A549 (cell line): ENCODE results near the gene PTGER3. TPM values are rescaled to one million over a fixed set of nuclear protein-coding genes. Genes with fewer than 3 reads are reported as not detected.

Source experiments
- ATAC-seq, 2 experiments: fragments of 200-7000 bp in 1 of 2; fragments of >200 bp in 1 of 2; cut with Nextera tagmentation in 1 of 2; cut with Tn5 transposase in 1 of 2; 3 replicates each; pipeline versions ENCODE4 v1.8.0 to v1.9.1; 2018 to 2020; ENCODE audit warnings: mild to moderate bottlenecking in 1 of 2, moderate library complexity in 1 of 2
- CTCF ChIA-PET: fragments of 300-600 bp; sonication (Branson Sonifier 250); formaldehyde crosslinking; extraction: SDS; loops from one replicate; lab custom pipeline; 2021; ENCODE audit warnings: antibody characterized with exemption, inconsistent platforms; lab: Yijun Ruan, JAX
- POLR2A ChIA-PET: fragments of 350-600 bp; formaldehyde crosslinking; extraction: SDS; loops from one replicate; lab custom pipeline; 2021; ENCODE audit warnings: antibody characterized with exemption, inconsistent platforms; lab: Yijun Ruan, JAX
- DNase-seq, 2 experiments: peaks; one replicate each; pipeline versions ENCODE4 v3.0.0 to v3.0.0-alpha.2; 2011 to 2016; ENCODE audit warnings: low read depth in 1 of 2, low spot score in 1 of 2
- FAIRE-seq: peaks from 2 replicates; lab custom pipeline; 2011; peaks lifted over from hg19 to GRCh38; lab: Jason Lieb, UNC
- H3K27ac ChIP-seq, 2 experiments: fragments of >200 bp; sonication (Bioruptor Twin); formaldehyde crosslinking; 3 replicates each; pipeline ENCODE4 v1.5.1; 2016 to 2017
- H3K4me1 ChIP-seq: fragments of >200 bp; sonication (Bioruptor Twin); formaldehyde crosslinking; 3 replicates; pipeline ENCODE4 v1.6.1; 2016
- H3K4me2 ChIP-seq: fragments of >200 bp; sonication (Bioruptor Twin); formaldehyde crosslinking; 3 replicates; pipeline ENCODE4 v1.6.1; 2016
- H3K4me3 ChIP-seq: fragments of >200 bp; sonication (Bioruptor Twin); formaldehyde crosslinking; 3 replicates; pipeline ENCODE4 v1.5.1; 2016
- H3K9me3 ChIP-seq: fragments of >200 bp; sonication (Bioruptor Twin); formaldehyde crosslinking; 3 replicates; pipeline ENCODE4 v1.6.1; 2016
- BHLHE40 ChIP-seq: IDR thresholded peaks from 2 replicates; pipeline ENCODE4 v1.6.1; 2012; ENCODE audit warnings: low read depth, low read length, inconsistent platforms
- CBX2 ChIP-seq: fragments of 200-600 bp; sonication (generic); IDR thresholded peaks from 2 replicates; pipeline ENCODE4 v1.6.1; 2016; ENCODE audit warnings: low read depth, mild to moderate bottlenecking, borderline replicate concordance
- CEBPB ChIP-seq, 2 experiments: fragments of >200 bp in 1 of 2; sonication (Bioruptor Twin) in 1 of 2; formaldehyde crosslinking in 1 of 2; IDR thresholded peaks; 2 replicates each; pipeline ENCODE4 v1.6.1; 2012 to 2016
- CHD2 ChIP-seq: fragments of 150-350 bp; IDR thresholded peaks from 2 replicates; pipeline ENCODE4 v1.6.1; 2014; ENCODE audit warnings: low read length; ENCODE audit not compliant: partially characterized antibody
- EHF ChIP-seq: fragments of 250-450 bp; sonication (Bioruptor Pico); IDR thresholded peaks from 2 replicates; pipeline ENCODE4 v1.5.0; 2020; ENCODE audit warnings: mild to moderate bottlenecking
- FOXS1 ChIP-seq: fragments of 250-450 bp; sonication (Bioruptor Pico); IDR thresholded peaks from 2 replicates; pipeline ENCODE4 v1.5.0; 2020; ENCODE audit warnings: mild to moderate bottlenecking, moderate library complexity
- HEYL ChIP-seq: fragments of 250-450 bp; sonication (Bioruptor Pico); IDR thresholded peaks from 2 replicates; pipeline ENCODE4 v1.8.0; 2021; ENCODE audit warnings: mild to moderate bottlenecking, moderate library complexity
- HOXA7 ChIP-seq: fragments of 250-450 bp; sonication (Bioruptor Pico); IDR thresholded peaks from 2 replicates; pipeline ENCODE4 v1.5.0; 2020; ENCODE audit warnings: mild to moderate bottlenecking, moderate library complexity
- HOXB13 ChIP-seq: fragments of 250-450 bp; sonication (Bioruptor Pico); IDR thresholded peaks from 2 replicates; pipeline ENCODE4 v1.5.0; 2020; ENCODE audit warnings: low read depth, mild to moderate bottlenecking, moderate library complexity
- KDM5A ChIP-seq: fragments of 200-600 bp; sonication (generic); IDR thresholded peaks from 2 replicates; pipeline ENCODE4 v1.6.1; 2016; ENCODE audit warnings: antibody characterized with exemption, mild to moderate bottlenecking
- MAZ ChIP-seq: fragments of 150-350 bp; IDR thresholded peaks from 2 replicates; pipeline ENCODE4 v1.6.1; 2014; ENCODE audit warnings: antibody characterized with exemption, low read depth, low read length, borderline replicate concordance
- MYC ChIP-seq: IDR thresholded peaks from 2 replicates; pipeline ENCODE4 v1.6.1; 2012; ENCODE audit warnings: mild to moderate bottlenecking, inconsistent platforms, low read length, improper control_type of control experiment, borderline replicate concordance
- NFE2L2 ChIP-seq: fragments of 150-350 bp; conservative IDR thresholded peaks from 2 replicates; pipeline ENCODE4 v1.6.1; 2014; ENCODE audit warnings: low read length
- NPAS2 ChIP-seq: fragments of 250-450 bp; sonication (Bioruptor Pico); IDR thresholded peaks from 2 replicates; pipeline ENCODE4 v1.8.0; 2022; ENCODE audit warnings: mild to moderate bottlenecking, moderate library complexity, borderline replicate concordance
- NR3C1 ChIP-seq: fragments of >200 bp; sonication (Bioruptor Twin); formaldehyde crosslinking; IDR thresholded peaks from 3 replicates; pipeline ENCODE4 v1.6.1; 2017
- POLR2AphosphoS2 ChIP-seq: conservative IDR thresholded peaks from 2 replicates; pipeline ENCODE4 v1.6.1; 2012; ENCODE audit warnings: low read length, improper control_type of control experiment, inconsistent platforms
- RCOR1 ChIP-seq: fragments of 150-350 bp; IDR thresholded peaks from 2 replicates; pipeline ENCODE4 v1.6.1; 2014; ENCODE audit warnings: antibody characterized with exemption, low read length, low read depth
- RFX5 ChIP-seq: fragments of 450-650 bp; IDR thresholded peaks from 2 replicates; pipeline ENCODE4 v1.7.1; 2014; ENCODE audit warnings: antibody characterized with exemption, mild to moderate bottlenecking, moderate library complexity
- RNF2 ChIP-seq: fragments of 200-600 bp; sonication (generic); IDR thresholded peaks from 2 replicates; pipeline ENCODE4 v1.6.1; 2016; ENCODE audit warnings: low read depth, mild to moderate bottlenecking, antibody characterized with exemption, moderate library complexity, borderline replicate concordance
- SMC3 ChIP-seq: fragments of >200 bp; sonication (Bioruptor Twin); formaldehyde crosslinking; IDR thresholded peaks from 3 replicates; pipeline ENCODE4 v1.6.1; 2018; ENCODE audit warnings: inconsistent platforms
- SREBF2 ChIP-seq: fragments of 450-650 bp; IDR thresholded peaks from 2 replicates; pipeline ENCODE4 v1.6.1; 2014; ENCODE audit warnings: mild to moderate bottlenecking, moderate library complexity
- TFCP2L1 ChIP-seq: fragments of 250-450 bp; sonication (Bioruptor Pico); IDR thresholded peaks from 2 replicates; pipeline ENCODE4 v1.5.0; 2021; ENCODE audit warnings: mild to moderate bottlenecking
- TP53 ChIP-seq: fragments of 250-450 bp; sonication (Bioruptor Pico); IDR thresholded peaks from 2 replicates; pipeline ENCODE4 v1.5.0; 2021; ENCODE audit warnings: mild to moderate bottlenecking, moderate library complexity
- ZC3H11A ChIP-seq: fragments of 450-650 bp; IDR thresholded peaks from 2 replicates; pipeline ENCODE4 v1.6.1; 2014; ENCODE audit warnings: antibody characterized with exemption, mild to moderate bottlenecking
- WGBS: methylation state at CpG from one replicate; pipeline ENCODE4 v1.1.6; 2017; ENCODE audit errors: missing lambda C conversion rate; 5-methylcytosine and 5-hydroxymethylcytosine counted together
- polyA plus RNA-seq, 4 experiments: library from polyadenylated mRNA; depleted of rRNA in 3 of 4; stranded (reverse); fragments of >200 nt; fragmentation: RNase III in 1 of 4; extraction: RNeasy Plus Mini Kit Qiagen cat#74134 plus additional on column Dnase treatment in 1 of 4; gene quantifications; 2 replicates in 3 of 4; 3 replicates in 1 of 4; pipeline ENCODE4 v1.2.3, GENCODE V29; 2011 to 2017
- TF ChIP-seq, protein P1 (sequence below): IDR thresholded peaks from 2 replicates; pipeline ENCODE4 v1.6.1; 2012
- TF ChIP-seq, protein P2 (sequence below): fragments of 250-450 bp; sonication (Bioruptor Pico); IDR thresholded peaks from 2 replicates; pipeline ENCODE4 v1.5.0; 2020; ENCODE audit warnings: low read depth, mild to moderate bottlenecking, moderate library complexity
- TF ChIP-seq, protein P3 (sequence below): fragments of >200 bp; sonication (Bioruptor Twin); formaldehyde crosslinking; IDR thresholded peaks from 2 replicates; pipeline ENCODE4 v1.6.1; 2016
- TF ChIP-seq, protein P4 (sequence below): fragments of >200 bp; sonication (Bioruptor Twin); formaldehyde crosslinking; IDR thresholded peaks from 3 replicates; pipeline ENCODE4 v1.6.1; 2016
- TF ChIP-seq, protein P5 (sequence below): IDR thresholded peaks from 2 replicates; pipeline ENCODE4 v1.6.1; 2012
- TF ChIP-seq, protein P6 (sequence below): fragments of 450-650 bp; IDR thresholded peaks from 2 replicates; pipeline ENCODE4 v1.6.1; 2014; ENCODE audit warnings: antibody characterized with exemption

Gene PTGER3
- polyA plus RNA-seq, 2 of the 4 experiments (the other 2 are of a cell fraction): not detected

DNA sequence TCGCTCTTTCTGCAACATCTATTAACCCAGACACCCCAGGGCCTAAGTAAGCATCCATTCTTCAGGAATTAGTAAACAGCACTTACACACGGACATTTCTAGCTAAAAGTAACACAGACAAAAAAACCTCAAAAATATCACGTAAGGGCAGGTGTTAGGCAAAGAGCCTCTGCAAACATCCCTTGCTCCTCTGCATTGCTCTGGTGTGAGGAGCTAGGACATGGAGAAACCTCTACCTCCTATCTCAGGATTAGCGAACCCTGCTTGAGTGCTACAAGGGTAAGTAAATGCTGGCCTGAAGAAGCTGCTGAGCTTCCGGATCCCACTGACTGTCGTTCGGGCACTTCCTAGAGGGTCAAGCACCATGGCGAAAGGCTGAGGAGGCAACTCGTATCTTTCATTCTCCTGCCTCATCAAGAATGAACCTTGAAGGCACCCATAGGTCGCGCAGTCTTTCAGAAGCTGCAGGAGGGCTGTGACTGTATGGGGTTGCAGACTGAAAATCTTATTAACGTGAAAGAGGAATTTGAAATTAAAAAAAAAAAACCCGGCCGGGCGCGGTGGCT is 2.1 kb downstream of the PTGER3 start (continued):
- TF ChIP-seq CEBPB (IDR thresholded peaks at IDR 0.05) (no peak), HOXB13 (CRISPR knock-in tag) (no peak), NFE2L2 (no peak)

DNA sequence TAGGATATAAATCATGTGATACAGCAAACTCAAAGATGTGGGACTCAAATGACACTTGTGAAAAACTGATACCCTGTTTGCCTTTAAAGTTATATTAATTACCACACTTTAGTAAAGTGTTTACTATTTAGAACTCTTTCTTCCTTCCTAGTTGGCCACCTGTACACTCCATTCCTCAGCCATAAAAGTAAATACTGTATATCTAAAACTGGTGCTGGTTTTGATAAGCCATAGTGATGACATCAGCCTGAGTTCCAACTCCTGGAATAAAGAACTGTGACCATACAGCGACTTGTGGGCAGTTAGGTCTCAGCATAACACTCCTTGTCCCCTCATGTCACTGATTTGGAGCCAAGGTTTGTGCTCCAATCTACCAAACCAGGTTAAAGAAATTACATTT is 2.8 kb downstream of the PTGER3 start:
- CTCF ChIA-PET: no interaction called here
- DNase-seq (no peak), ATAC-seq (no peak), FAIRE-seq (no peak)
- Histone ChIP-seq H3K27ac (no peak overlapping the region), H3K4me1 (no peaks in the 10 kb centered on the region; the same call in 2 of the 3 replicates), H3K4me3 (no peak overlapping the region), H3K9me3 (no peaks in the 10 kb centered on the region), H3K4me2 (no peak overlapping the region)
- POLR2A ChIA-PET: no interaction called here
- TF ChIP-seq EHF (CRISPR knock-in tag) (no peak), NPAS2 (CRISPR knock-in tag) (no peak), BHLHE40 (no peak), RFX5 (no peak), HEYL (no peak), ZC3H11A (no peak), SREBF2 (no peak), TP53 (CRISPR knock-in tag) (no peak), NR3C1 (no peak), NFE2L2 (no peak), KDM5A (no peak), CEBPB (IDR thresholded peaks at IDR 0.05) (no peak), TFCP2L1 (CRISPR knock-in tag) (no peak)
- TF ChIP-seq, protein P1, sequence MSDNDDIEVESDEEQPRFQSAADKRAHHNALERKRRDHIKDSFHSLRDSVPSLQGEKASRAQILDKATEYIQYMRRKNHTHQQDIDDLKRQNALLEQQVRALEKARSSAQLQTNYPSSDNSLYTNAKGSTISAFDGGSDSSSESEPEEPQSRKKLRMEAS: no peak
- TF ChIP-seq, protein P2, sequence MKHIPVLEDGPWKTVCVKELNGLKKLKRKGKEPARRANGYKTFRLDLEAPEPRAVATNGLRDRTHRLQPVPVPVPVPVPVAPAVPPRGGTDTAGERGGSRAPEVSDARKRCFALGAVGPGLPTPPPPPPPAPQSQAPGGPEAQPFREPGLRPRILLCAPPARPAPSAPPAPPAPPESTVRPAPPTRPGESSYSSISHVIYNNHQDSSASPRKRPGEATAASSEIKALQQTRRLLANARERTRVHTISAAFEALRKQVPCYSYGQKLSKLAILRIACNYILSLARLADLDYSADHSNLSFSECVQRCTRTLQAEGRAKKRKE (CRISPR knock-in tag): no peak
- TF ChIP-seq, protein P3, sequence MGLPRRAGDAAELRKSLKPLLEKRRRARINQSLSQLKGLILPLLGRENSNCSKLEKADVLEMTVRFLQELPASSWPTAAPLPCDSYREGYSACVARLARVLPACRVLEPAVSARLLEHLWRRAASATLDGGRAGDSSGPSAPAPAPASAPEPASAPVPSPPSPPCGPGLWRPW: no peak
- TF ChIP-seq, protein P4, sequence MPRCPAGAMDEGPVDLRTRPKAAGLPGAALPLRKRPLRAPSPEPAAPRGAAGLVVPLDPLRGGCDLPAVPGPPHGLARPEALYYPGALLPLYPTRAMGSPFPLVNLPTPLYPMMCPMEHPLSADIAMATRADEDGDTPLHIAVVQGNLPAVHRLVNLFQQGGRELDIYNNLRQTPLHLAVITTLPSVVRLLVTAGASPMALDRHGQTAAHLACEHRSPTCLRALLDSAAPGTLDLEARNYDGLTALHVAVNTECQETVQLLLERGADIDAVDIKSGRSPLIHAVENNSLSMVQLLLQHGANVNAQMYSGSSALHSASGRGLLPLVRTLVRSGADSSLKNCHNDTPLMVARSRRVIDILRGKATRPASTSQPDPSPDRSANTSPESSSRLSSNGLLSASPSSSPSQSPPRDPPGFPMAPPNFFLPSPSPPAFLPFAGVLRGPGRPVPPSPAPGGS: no peak
- TF ChIP-seq, protein P5, sequence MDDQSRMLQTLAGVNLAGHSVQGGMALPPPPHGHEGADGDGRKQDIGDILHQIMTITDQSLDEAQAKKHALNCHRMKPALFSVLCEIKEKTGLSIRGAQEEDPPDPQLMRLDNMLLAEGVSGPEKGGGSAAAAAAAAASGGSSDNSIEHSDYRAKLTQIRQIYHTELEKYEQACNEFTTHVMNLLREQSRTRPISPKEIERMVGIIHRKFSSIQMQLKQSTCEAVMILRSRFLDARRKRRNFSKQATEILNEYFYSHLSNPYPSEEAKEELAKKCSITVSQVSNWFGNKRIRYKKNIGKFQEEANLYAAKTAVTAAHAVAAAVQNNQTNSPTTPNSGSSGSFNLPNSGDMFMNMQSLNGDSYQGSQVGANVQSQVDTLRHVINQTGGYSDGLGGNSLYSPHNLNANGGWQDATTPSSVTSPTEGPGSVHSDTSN: no peak
- WGBS: 67% methylated on average over 1 of the region's 1 CpG

DNA sequence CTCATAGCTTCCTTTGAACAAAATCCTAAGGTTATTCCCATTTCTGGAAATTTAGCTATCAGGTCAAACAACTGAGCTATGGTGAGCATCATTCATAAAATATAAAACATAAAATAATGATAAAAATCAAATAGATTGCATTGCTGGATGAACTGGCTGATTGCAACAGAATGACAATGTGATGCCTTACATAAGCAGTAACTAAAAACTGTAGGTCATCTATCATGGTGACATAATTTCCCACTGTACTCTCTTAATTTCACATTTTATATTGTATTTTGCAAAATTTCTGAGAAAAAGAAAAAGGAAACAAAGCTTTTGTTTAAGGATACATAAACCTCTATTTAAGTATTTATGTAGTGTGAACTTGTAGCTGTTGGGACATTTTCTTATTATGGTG is 4.6 kb downstream of the PTGER3 start:
- no peak for FAIRE-seq
- H3K9me3 ChIP-seq: no peaks in the 10 kb centered on the region
- H3K4me2 ChIP-seq: no peak overlapping the region
- TF ChIP-seq MYC: no peak
- no peak for TF ChIP-seq MAZ
- TF ChIP-seq, protein P6, sequence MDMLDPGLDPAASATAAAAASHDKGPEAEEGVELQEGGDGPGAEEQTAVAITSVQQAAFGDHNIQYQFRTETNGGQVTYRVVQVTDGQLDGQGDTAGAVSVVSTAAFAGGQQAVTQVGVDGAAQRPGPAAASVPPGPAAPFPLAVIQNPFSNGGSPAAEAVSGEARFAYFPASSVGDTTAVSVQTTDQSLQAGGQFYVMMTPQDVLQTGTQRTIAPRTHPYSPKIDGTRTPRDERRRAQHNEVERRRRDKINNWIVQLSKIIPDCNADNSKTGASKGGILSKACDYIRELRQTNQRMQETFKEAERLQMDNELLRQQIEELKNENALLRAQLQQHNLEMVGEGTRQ: no peak
- TF ChIP-seq POLR2AphosphoS2: no peak
- TF ChIP-seq HOXA7 (CRISPR knock-in tag): no peak
- no peak for TF ChIP-seq RNF2
- TF ChIP-seq SMC3: no peak
- no peak for TF ChIP-seq CBX2
- no peak for TF ChIP-seq BHLHE40
- no peak for TF ChIP-seq KDM5A
- TF ChIP-seq CHD2: no peak
- no peak for TF ChIP-seq RCOR1
- no peak for TF ChIP-seq FOXS1 (CRISPR knock-in tag)
- no peak overlapping the region for H3K4me3 ChIP-seq
- DNase-seq: no peak
- H3K27ac ChIP-seq: no peak overlapping the region
- POLR2A ChIA-PET: no interaction called here
- CTCF ChIA-PET: no interaction called here
- ATAC-seq: no peak
- H3K4me1 ChIP-seq: no peaks in the 10 kb centered on the region; the same call in 2 of the 3 replicates
